B cell (primary cell): ENCODE data around the gene PHYHIPL. TPM values are rescaled to one million over a fixed set of nuclear protein-coding genes. Genes with fewer than 3 reads are reported as not detected.

Source experiments
- ATAC-seq: fragments of 200-7000 bp; cut with Tn5 transposase; one replicate; pipeline ENCODE4 v1.10.0; 2021; ENCODE audit warnings: low read depth, mild to moderate bottlenecking, moderate number of reproducible peaks, moderate library complexity
- CTCF ChIA-PET: fragments of 350-600 bp; sonication (Branson Sonifier 250); formaldehyde crosslinking; loops from one replicate; lab custom pipeline; 2021; ENCODE audit warnings: antibody characterized with exemption, inconsistent platforms; lab: Charles Lee
- POLR2A ChIA-PET: fragments of 350-600 bp; sonication (Branson Sonifier 250); formaldehyde crosslinking; loops from one replicate; lab custom pipeline; 2021; ENCODE audit warnings: antibody characterized with exemption; lab: Charles Lee
- DNase-seq: peaks from one replicate; pipeline ENCODE4 v3.0.0; 2013
- H2AFZ ChIP-seq: 2 replicates; pipeline ENCODE4 v1.6.1; 2012; ENCODE audit warnings: mild to moderate bottlenecking, low read depth, low read length; ENCODE audit not compliant: insufficient read depth, poor library complexity, severe bottlenecking
- H3K27ac ChIP-seq, 2 donors: 1 replicate in 1 of 2; 2 replicates in 1 of 2; pipeline ENCODE4 v1.5.1; 2012 to 2013; ENCODE audit warnings: low read length in 2 of 2, mild to moderate bottlenecking in 2 of 2, moderate library complexity in 1 of 2
- H3K27me3 ChIP-seq, 4 experiments: fragments of 200-600 bp in 1 of 4; sonication (generic) in 1 of 4; replicated peaks in 1 of 4; 1 replicate in 2 of 4; 2 replicates in 2 of 4; pipeline versions ENCODE4 v1.6.1 to v1.7.0; 2013 to 2016; ENCODE audit warnings: low read length in 3 of 4, mild to moderate bottlenecking in 2 of 4, mixed read lengths in 1 of 4, moderate library complexity in 1 of 4; ENCODE audit not compliant: insufficient read depth in 4 of 4, control insufficient read depth in 3 of 4; ENCODE audit errors: control extremely low read depth in 1 of 4
- H3K36me3 ChIP-seq, 2 experiments: replicated peaks in 1 of 2; 1 replicate in 1 of 2; 2 replicates in 1 of 2; pipeline versions ENCODE4 v1.6.1 to v1.7.1; 2013; ENCODE audit warnings: low read length in 1 of 2; ENCODE audit not compliant: insufficient read depth in 2 of 2, control insufficient read depth in 1 of 2; ENCODE audit errors: control extremely low read depth in 1 of 2, extremely low read depth in 1 of 2
- H3K4me1 ChIP-seq, 2 donors: fragments of 200-600 bp in 1 of 2; sonication (generic) in 1 of 2; 1 replicate in 1 of 2; 2 replicates in 1 of 2; pipeline versions ENCODE4 v1.5.1 to v1.6.1; 2013 to 2017; ENCODE audit warnings: low read length in 2 of 2; ENCODE audit not compliant: control insufficient read depth in 2 of 2, insufficient read depth in 2 of 2
- H3K4me2 ChIP-seq: replicated peaks from 2 replicates; pipeline ENCODE3; 2012; ENCODE audit warnings: mild to moderate bottlenecking, low read depth, low read length; ENCODE audit not compliant: poor library complexity, severe bottlenecking
- H3K4me3 ChIP-seq, 5 experiments: fragments of 200-600 bp in 1 of 5; sonication (generic) in 1 of 5; 1 replicate in 3 of 5; 2 replicates in 2 of 5; pipeline versions ENCODE4 v1.5.1 to v1.7.0; 2011 to 2016; ENCODE audit warnings: low read length in 4 of 5, mild to moderate bottlenecking in 4 of 5, low read depth in 2 of 5, control low read depth in 1 of 5, moderate library complexity in 1 of 5; ENCODE audit not compliant: insufficient read depth in 1 of 5; ENCODE audit errors: control extremely low read depth in 1 of 5, extremely low read depth in 1 of 5
- H3K79me2 ChIP-seq: fragments of 200-600 bp; sonication (generic); one replicate; pipeline ENCODE4 v1.6.0; 2016; ENCODE audit warnings: low read length; ENCODE audit not compliant: control insufficient read depth, insufficient read depth
- H3K9ac ChIP-seq: fragments of 200-600 bp; sonication (generic); 2 replicates; pipeline ENCODE4 v1.6.1; 2017; ENCODE audit warnings: mild to moderate bottlenecking, low read length, moderate library complexity
- H3K9me3 ChIP-seq, 3 donors: one replicate each; pipeline versions ENCODE4 v1.6.1 to v1.7.1; 2013; ENCODE audit warnings: low read length in 2 of 3; ENCODE audit not compliant: control insufficient read depth in 2 of 3, insufficient read depth in 1 of 3; ENCODE audit errors: control extremely low read depth in 1 of 3
- H4K20me1 ChIP-seq: 2 replicates; pipeline ENCODE4 v1.6.0; 2012; ENCODE audit warnings: mild to moderate bottlenecking, low read length; ENCODE audit not compliant: insufficient read depth, control insufficient read depth, poor library complexity, severe bottlenecking
- H3K27ac Mint-ChIP-seq: one replicate; pipeline ENCODE4 v1.8.0; 2021; ENCODE audit warnings: mixed read lengths
- H3K27me3 Mint-ChIP-seq: one replicate; pipeline ENCODE4 v1.8.0; 2021; ENCODE audit warnings: mixed read lengths
- H3K4me1 Mint-ChIP-seq: one replicate; pipeline ENCODE4 v1.8.0; 2021; ENCODE audit warnings: mixed read lengths
- H3K4me3 Mint-ChIP-seq: one replicate; pipeline ENCODE4 v1.8.0; 2021; ENCODE audit warnings: mixed read lengths
- H3K9me3 Mint-ChIP-seq: one replicate; pipeline ENCODE4 v1.8.0; 2022; ENCODE audit warnings: mixed read lengths; ENCODE audit not compliant: insufficient read depth
- CTCF ChIP-seq: fragments of 200-600 bp; IDR thresholded peaks from one replicate; pipeline ENCODE4 v1.8.0; 2022; ENCODE audit warnings: antibody characterized with exemption, mild to moderate bottlenecking
- EZH2 ChIP-seq: IDR thresholded peaks from 2 replicates; pipeline ENCODE4 v1.6.1; 2012; ENCODE audit warnings: borderline replicate concordance, low read depth, mild to moderate bottlenecking, moderate library complexity, low read length; ENCODE audit not compliant: insufficient read depth, poor library complexity, severe bottlenecking
- WGBS: methylation state at CpG from one replicate; pipeline ENCODE4 v1.1.5; 2013; ENCODE audit warnings: missing lambda C conversion rate; ENCODE audit not compliant: insufficient coverage; 5-methylcytosine and 5-hydroxymethylcytosine counted together
- intact Hi-C: fragments of 100-400 bp; cut with micrococcal nuclease; formaldehyde crosslinking; loops from one replicate; pipeline ENCODE4 v1.10.0; 2022
- polyA plus RNA-seq: library from polyadenylated mRNA; depleted of rRNA; stranded (reverse); fragments of >200 nt; gene quantifications from 2 replicates; pipeline ENCODE4 v1.2.3, GENCODE V29; 2012
- total RNA-seq, 2 donors: library from RNA; stranded (reverse); fragments of 120-200 nt in 1 of 2; gene quantifications; 1 replicate in 1 of 2; 2 replicates in 1 of 2; pipeline versions ENCODE4 v1.2.3 to v1.2.4, GENCODE V29; 2013 to 2022

Gene PHYHIPL
- total and polyA plus RNA-seq, 2 donors (not counting 1 experiment from before 2014, with no cell fraction given), result not detected

GRCh38 chr10:59134785-59135184, 41.7 kb upstream of the PHYHIPL start:
- Histone ChIP-seq H3K4me3 (no peak overlapping the region), H3K4me2 (no peak overlapping the region), H4K20me1 (no peaks in the 10 kb centered on the region), H3K27me3 (no peaks in the 10 kb centered on the region), H3K27ac (no peak overlapping the region), H3K9ac (no peak overlapping the region), H3K9me3 (no peaks in the 10 kb centered on the region), H3K79me2 (no peaks in the 10 kb centered on the region), H2AFZ (no peak overlapping the region), H3K36me3 (no peaks in the 10 kb centered on the region), H3K4me1 (no peaks in the 10 kb centered on the region)
- Mint-ChIP-seq H3K27me3 (no peaks in the 10 kb centered on the region), H3K4me3 (no peak overlapping the region), H3K9me3 (no peaks in the 10 kb centered on the region), H3K27ac (no peak overlapping the region), H3K4me1 (no peaks in the 10 kb centered on the region)
- ATAC-seq (no peak), DNase-seq (no peak)
- WGBS, result no CpG with 5 or more reads among the region's 3 CpGs
- CTCF ChIA-PET, result no interaction called here
- POLR2A ChIA-PET, result no interaction called here
- TF ChIP-seq CTCF, result no peak
- no peak for TF ChIP-seq EZH2
- intact Hi-C loops, result no loop called here

DNA sequence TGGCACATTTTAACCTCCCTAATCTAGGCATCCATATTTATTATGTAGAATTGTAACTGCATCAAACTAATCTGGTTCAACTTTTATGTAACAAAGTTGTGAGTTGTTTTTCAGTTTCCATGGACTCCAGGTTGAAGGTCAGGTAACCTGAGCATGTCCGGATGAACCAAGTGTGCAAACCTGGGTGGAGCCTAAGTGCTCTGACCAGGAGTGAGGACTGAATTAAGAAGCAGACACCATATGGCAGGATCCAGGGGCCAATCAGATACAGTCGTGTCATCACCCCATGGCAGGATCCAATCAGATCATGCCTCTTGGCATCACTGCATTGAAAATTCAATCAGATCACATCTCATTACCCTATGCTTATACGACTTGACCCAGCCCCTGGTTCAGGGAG, 41.2 kb upstream of the PHYHIPL start:
- Mint-ChIP-seq H3K27me3 (no peaks in the 10 kb centered on the region), H3K4me1 (no peaks in the 10 kb centered on the region), H3K9me3 (no peaks in the 10 kb centered on the region), H3K27ac (no peak overlapping the region), H3K4me3 (no peak overlapping the region)
- Histone ChIP-seq H2AFZ (no peak overlapping the region), H3K36me3 (no peaks in the 10 kb centered on the region), H4K20me1 (no peaks in the 10 kb centered on the region), H3K4me1 (no peaks in the 10 kb centered on the region), H3K9me3 (no peaks in the 10 kb centered on the region), H3K27ac (no peak overlapping the region), H3K4me2 (no peak overlapping the region), H3K27me3 (no peaks in the 10 kb centered on the region), H3K4me3 (no peak overlapping the region), H3K9ac (no peak overlapping the region), H3K79me2 (no peaks in the 10 kb centered on the region)
- intact Hi-C loops, result no loop called here
- TF ChIP-seq CTCF, result no peak
- no peak for TF ChIP-seq EZH2
- ATAC-seq (no peak), DNase-seq (no peak)
- CTCF ChIA-PET, result no interaction called here
- whole genome bisulfite sequencing, result 83% methylated on average over 2 of the region's 3 CpGs
- POLR2A ChIA-PET, result no interaction called here
